GM19193 (cell line): Measurements from ENCODE around the gene PCF11.

ENCODE experiments used
- POLR2A ChIP-seq: IDR thresholded peaks from 4 replicates; pipeline ENCODE4 v1.6.1; 2011; ENCODE audit not compliant: insufficient read depth, insufficient read length; ENCODE audit errors: extremely low read depth

The PCF11 gene

GRCh38 chr11:83194281-83195142 is 37.6 kb downstream of the PCF11 start:
- TF ChIP-seq POLR2A: peak; percentile 46

GRCh38 chr11:83195143-83195466 is 38.2 kb downstream of the PCF11 start:
- no peak for TF ChIP-seq POLR2A

DNA sequence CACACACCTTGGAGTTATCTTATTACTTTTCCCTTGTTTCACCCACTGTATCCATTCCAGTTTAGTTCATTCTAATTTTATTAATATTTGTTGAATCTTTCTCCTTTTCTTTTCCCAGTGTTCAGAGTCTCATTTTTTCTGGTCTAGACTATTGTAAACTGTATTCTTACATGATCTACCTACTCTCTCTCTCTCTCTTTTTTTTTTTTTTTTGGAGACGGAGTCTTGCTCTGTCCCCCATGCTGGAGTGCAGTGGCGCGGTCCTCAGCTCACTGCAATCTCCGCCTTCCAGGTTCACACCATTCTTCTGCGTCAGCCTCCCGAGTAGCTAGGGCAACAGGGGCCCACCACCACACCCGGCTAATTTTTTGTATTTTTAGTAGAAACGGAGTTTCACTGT is 38.7 kb downstream of the PCF11 start:
- no peak for TF ChIP-seq POLR2A

DNA sequence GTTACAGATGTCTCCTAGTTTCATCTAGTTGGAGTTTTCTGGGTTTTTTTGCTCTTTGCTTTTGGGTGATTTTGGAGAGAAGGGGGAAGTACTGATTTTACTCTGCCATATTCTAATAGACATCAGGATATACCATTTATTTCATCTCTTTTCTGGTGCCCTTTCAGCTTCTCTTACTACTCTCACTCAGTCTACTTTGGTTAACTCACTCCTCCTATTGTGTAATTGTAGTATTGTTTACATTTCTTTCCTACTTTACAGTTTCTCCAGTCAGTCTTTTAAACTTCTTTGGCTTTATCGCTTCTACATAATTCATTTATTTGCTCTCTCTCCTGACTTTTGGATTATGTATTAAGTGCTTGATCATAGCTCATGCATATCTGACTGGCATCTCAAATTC is 43.1 kb downstream of the PCF11 start:
- no peak for TF ChIP-seq POLR2A

GRCh38 chr11:83205608-83206185 is 48.8 kb downstream of the PCF11 start:
- no peak for TF ChIP-seq POLR2A

- no peak for TF ChIP-seq POLR2A
Observed at GRCh38 chr11:83206221-83206620, 49.3 kb downstream of the PCF11 start.

DNA sequence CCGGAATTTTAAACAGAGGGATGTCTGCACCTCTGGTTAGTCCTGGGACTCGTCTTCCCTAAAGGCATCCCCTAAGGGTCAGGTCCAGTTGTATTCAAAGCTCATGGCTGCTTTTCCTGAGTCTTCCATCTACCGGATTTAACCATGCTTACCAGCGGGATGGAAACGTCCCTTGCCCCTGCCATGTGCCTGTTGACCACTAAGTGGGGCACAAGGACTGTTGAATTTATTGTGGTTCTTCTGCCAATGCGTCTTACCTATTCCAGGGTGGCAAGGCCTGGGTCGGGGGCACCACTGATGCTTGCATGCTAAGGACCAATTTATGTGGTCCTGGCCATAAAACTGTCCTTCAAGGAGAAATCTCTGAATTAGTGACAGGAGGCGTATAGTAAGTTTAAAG is 62.2 kb downstream of the PCF11 start:
- TF ChIP-seq POLR2A: no peak

- no peak for TF ChIP-seq POLR2A
Observed at GRCh38 chr11:83220260-83220659, 63.3 kb downstream of the PCF11 start.

DNA sequence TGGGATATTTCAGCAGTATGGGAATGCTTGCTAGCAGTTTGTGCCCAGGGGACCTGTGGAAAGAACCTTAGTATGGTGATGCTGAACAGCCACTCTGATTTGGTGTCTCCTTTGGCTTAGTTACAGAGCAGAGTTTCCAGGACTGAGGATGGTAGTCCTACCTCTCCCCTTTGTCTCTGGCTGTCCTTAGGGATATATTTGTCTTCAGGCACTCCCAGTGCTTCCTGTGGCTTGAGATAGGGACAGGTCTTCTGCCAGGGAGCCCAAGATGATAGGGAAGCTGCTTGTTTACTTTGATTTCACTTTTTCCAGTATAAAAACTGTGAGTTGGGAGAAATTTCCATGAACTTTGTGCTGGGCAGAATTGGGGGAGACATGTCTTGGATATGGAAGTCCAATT is 64.8 kb downstream of the PCF11 start:
- TF ChIP-seq POLR2A: no peak

GRCh38 chr11:83222499-83222898 is 65.6 kb downstream of the PCF11 start:
- no peak for TF ChIP-seq POLR2A

DNA sequence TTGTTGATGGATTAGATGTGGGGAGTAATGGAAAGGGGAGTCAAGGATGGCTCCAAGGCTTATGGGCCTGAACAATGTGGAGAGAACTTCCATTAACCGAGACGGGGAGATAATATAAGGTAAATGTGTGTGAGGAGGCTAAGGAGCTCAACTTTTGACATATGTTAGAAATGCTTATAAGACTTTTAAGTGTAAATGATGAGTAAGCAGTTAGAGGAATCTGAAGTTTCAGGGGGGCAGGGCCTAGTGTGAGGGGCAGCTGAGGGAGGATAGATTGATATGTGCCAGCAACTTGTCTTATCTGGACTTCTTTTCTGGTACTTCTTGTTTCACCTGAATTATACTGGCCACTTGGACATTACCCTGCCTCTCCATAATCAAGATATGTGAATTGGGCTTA is 66.5 kb downstream of the PCF11 start:
- no peak for TF ChIP-seq POLR2A

- no peak for TF ChIP-seq POLR2A
Observed at GRCh38 chr11:83235825-83236224, 78.9 kb downstream of the PCF11 start.
